Measurements from ENCODE around the gene SNX20. TPM values are rescaled to one million over a fixed set of nuclear protein-coding genes. Genes with fewer than 3 reads are reported as not detected.

Gene SNX20
- total RNA-seq, 1 donor from 2014 or later, result not detected

DNA sequence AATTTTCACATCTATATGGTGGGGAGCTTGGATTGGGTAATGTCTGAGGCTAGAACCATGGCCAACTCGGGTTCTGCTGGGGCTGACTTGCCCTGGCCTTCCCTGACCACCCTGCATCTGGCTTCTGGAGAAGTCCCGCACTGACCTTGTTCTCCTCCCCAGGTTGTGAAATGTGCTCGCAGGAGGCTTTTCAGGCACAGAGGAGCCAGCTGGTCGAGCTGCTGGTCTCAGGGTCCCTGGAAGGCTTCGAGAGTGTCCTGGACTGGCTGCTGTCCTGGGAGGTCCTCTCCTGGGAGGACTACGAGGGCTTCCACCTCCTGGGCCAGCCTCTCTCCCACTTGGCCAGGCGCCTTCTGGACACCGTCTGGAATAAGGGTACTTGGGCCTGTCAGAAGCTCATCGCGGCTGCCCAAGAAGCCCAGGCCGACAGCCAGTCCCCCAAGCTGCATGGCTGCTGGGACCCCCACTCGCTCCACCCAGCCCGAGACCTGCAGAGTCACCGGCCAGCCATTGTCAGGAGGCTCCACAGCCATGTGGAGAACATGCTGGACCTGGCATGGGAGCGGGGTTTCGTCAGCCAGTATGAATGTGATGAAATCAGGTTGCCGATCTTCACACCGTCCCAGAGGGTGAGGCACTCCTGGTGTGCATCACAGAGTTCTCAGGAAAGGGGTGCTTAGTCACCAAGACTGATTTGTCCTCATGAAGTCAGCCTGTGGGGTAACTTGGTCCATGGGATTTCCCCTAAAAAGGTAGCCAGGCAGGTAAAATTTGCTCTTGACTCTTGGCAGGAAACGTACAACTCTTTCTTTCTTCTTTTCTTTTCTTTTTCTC, 18.4 kb upstream of the SNX20 start:
- Histone ChIP-seq H3K4me3 (ENCODE audit: low read depth, low read length) (no peak overlapping the region), H3K36me3 (ENCODE audit: control insufficient read depth, insufficient read depth, low read length) (no peaks in the 10 kb centered on the region), H3K27me3 (ENCODE audit: control insufficient read depth, insufficient read depth, low read length) (no peaks in the 10 kb centered on the region)
- DNase-seq (ENCODE audit: low read depth), result no peak
- no peak for TF ChIP-seq CTCF (IDR thresholded peaks at IDR 0.05; ENCODE audit: insufficient read depth, low read length, poor library complexity, severe bottlenecking)

- TF ChIP-seq CTCF (IDR thresholded peaks at IDR 0.05; ENCODE audit: insufficient read depth, low read length, poor library complexity, severe bottlenecking), result no peak
- Histone ChIP-seq H3K4me3 (ENCODE audit: low read depth, low read length) (no peak overlapping the region), H3K27me3 (ENCODE audit: control insufficient read depth, insufficient read depth, low read length) (peaks cover 13% of the 10 kb centered on the region), H3K36me3 (ENCODE audit: control insufficient read depth, insufficient read depth, low read length) (no peaks in the 10 kb centered on the region)
- no peak for DNase-seq (ENCODE audit: low read depth)
These were observed 17.0 kb upstream of the SNX20 start for GRCh38 chr16:50697881-50698767.

- DNase-seq (ENCODE audit: low read depth), result no peak
- TF ChIP-seq CTCF (IDR thresholded peaks at IDR 0.05; ENCODE audit: insufficient read depth, low read length, poor library complexity, severe bottlenecking), result no peak
- Histone ChIP-seq H3K27me3 (ENCODE audit: control insufficient read depth, insufficient read depth, low read length) (peaks cover 18% of the 10 kb centered on the region), H3K36me3 (ENCODE audit: control insufficient read depth, insufficient read depth, low read length) (no peaks in the 10 kb centered on the region), H3K4me3 (ENCODE audit: low read depth, low read length) (no peak overlapping the region)
These were observed 16.3 kb upstream of the SNX20 start for GRCh38 chr16:50697421-50697715.

DNA sequence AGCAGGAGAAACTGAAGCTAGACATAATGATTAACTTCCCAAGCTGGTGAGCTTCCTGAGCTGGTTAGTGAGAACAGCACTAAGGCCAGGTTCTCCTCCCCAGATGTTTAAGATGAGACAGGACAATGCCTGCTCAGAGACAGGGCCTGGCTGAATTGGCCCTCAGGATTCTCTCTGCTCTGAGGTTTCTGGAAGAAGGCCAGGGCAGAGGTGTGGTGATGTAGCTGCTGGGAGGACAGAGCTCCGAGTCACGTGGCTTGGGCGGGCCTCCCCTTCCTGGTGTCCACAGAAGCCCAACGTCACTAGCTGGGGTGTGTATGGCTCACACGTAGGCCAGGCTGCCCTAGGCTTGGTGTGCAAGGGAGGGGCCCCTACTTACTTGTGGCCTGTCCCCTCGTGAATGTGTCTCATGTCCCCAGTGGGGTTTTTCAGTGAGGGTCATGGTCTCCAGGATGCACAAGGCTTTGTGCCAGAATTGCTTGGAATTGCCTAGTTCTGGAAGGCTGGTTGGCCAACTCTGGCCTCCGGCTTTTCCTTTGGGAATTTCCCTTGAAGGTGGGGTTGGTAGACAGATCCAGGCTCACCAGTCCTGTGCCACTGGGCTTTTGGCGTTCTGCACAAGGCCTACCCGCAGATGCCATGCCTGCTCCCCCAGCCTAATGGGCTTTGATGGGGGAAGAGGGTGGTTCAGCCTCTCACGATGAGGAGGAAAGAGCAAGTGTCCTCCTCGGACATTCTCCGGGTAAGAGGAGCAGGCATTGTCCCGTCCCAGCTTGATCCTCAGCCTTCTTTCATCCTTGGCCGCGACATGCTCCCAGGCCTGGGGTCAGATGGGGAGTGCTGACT, 15.7 kb upstream of the SNX20 start:
- H3K4me3 ChIP-seq (ENCODE audit: low read depth, low read length), result no peak overlapping the region
- DNase-seq (ENCODE audit: low read depth), result no peak
- H3K36me3 ChIP-seq (ENCODE audit: control insufficient read depth, insufficient read depth, low read length), result no peaks in the 10 kb centered on the region
- H3K27me3 ChIP-seq (ENCODE audit: control insufficient read depth, insufficient read depth, low read length), result peaks cover 18% of the 10 kb centered on the region
- no peak for TF ChIP-seq CTCF (IDR thresholded peaks at IDR 0.05; ENCODE audit: insufficient read depth, low read length, poor library complexity, severe bottlenecking)

DNA sequence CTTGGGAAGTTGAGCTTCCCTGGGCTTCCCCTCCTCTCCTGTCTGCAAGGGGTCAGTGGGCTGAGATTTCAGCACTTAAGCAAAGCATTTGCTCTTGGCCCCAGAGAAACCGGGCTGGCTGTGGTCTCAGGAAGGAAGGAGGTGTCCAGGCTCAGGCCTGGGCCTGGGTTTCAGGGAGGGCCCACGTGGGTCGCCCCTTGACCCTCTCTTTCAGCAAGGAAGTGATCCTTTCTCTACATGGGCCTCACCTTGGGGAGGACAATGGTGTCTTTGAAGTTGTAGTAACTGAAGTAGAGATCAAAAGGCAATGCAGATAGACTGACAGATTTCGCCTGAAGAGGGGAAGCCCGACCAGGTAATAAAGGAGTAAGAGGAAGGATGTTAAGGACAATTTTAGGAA, 15.0 kb upstream of the SNX20 start:
- Histone ChIP-seq H3K4me3 (ENCODE audit: low read depth, low read length) (no peak overlapping the region), H3K36me3 (ENCODE audit: control insufficient read depth, insufficient read depth, low read length) (no peaks in the 10 kb centered on the region), H3K27me3 (ENCODE audit: control insufficient read depth, insufficient read depth, low read length) (peaks cover 18% of the 10 kb centered on the region)
- TF ChIP-seq CTCF (IDR thresholded peaks at IDR 0.05; ENCODE audit: insufficient read depth, low read length, poor library complexity, severe bottlenecking), result no peak
- DNase-seq (ENCODE audit: low read depth), result no peak
